Lung (tissue), 12 donors: ENCODE measurements around the gene CRACDL. TPM values are rescaled to one million over a fixed set of nuclear protein-coding genes. Genes with fewer than 3 reads are reported as not detected.
A peak's percentile ranks its signal among the peaks of the same experiment; 100 is the strongest.

Experiments
- ATAC-seq: fragments of 200-7000 bp; cut with Tn5 transposase; one replicate; pipeline ENCODE4 v1.9.1; 2020; ENCODE audit warnings: moderate number of reproducible peaks; ENCODE audit not compliant: insufficient read depth, low FRiP score
- DNase-seq, 3 donors: peaks; one replicate each; pipeline ENCODE4 v3.0.0-alpha.2; 2013 to 2017
- H3K27ac ChIP-seq, 2 donors: one replicate each; pipeline ENCODE4 v1.5.1; 2013; ENCODE audit warnings: mild to moderate bottlenecking in 2 of 2, moderate library complexity in 2 of 2, control low read depth in 1 of 2, inconsistent platforms in 1 of 2, low read depth in 1 of 2, low read length in 1 of 2
- H3K27me3 ChIP-seq, 3 donors: one replicate each; pipeline ENCODE4 v1.5.1; 2013; ENCODE audit warnings: low read length in 2 of 3; ENCODE audit not compliant: control insufficient read depth in 3 of 3, insufficient read depth in 3 of 3
- H3K36me3 ChIP-seq, 4 donors: one replicate each; pipeline ENCODE4 v1.5.1; 2013; ENCODE audit warnings: low read length in 4 of 4, mild to moderate bottlenecking in 1 of 4, moderate library complexity in 1 of 4; ENCODE audit not compliant: control insufficient read depth in 4 of 4, insufficient read depth in 4 of 4
- H3K4me1 ChIP-seq, 5 donors: one replicate each; pipeline ENCODE4 v1.5.1; 2013; ENCODE audit warnings: low read length in 5 of 5, mild to moderate bottlenecking in 2 of 5, moderate library complexity in 1 of 5; ENCODE audit not compliant: control insufficient read depth in 5 of 5, insufficient read depth in 5 of 5
- H3K4me3 ChIP-seq: one replicate; pipeline ENCODE4 v1.5.1; 2013; ENCODE audit warnings: mild to moderate bottlenecking, control low read depth, moderate library complexity
- H3K9ac ChIP-seq, 2 donors: one replicate each; pipeline ENCODE4 v1.5.1; 2013; ENCODE audit warnings: low read length in 2 of 2, control low read depth in 1 of 2; ENCODE audit not compliant: insufficient read depth in 1 of 2
- H3K9me3 ChIP-seq, 4 donors: one replicate each; pipeline ENCODE4 v1.5.1; 2013; ENCODE audit warnings: low read length in 3 of 4, mild to moderate bottlenecking in 1 of 4, moderate library complexity in 1 of 4; ENCODE audit not compliant: control insufficient read depth in 4 of 4, insufficient read depth in 3 of 4
- CTCF ChIP-seq: IDR thresholded peaks from 2 replicates; pipeline ENCODE4 v1.5.1; 2012; ENCODE audit warnings: mild to moderate bottlenecking; ENCODE audit errors: control extremely low read depth, extremely low read depth
- WGBS, 2 donors: extraction: QIAGEN DNeasy Blood & Tissue Kit; methylation state at CpG; one replicate each; pipeline ENCODE4 v1.1.7; 2013; 5-methylcytosine and 5-hydroxymethylcytosine counted together
- polyA plus RNA-seq, 2 donors: library from polyadenylated mRNA; stranded (reverse); fragments of 200-250 nt; gene quantifications; one replicate each; pipeline ENCODE4 v1.2.1, GENCODE V29; 2013
- total RNA-seq, 2 donors: library from RNA; depleted of rRNA in 1 of 2; stranded (reverse); fragments of >200 nt in 1 of 2; gene quantifications; one replicate each; pipeline ENCODE4 v1.2.1, GENCODE V29; 2014 to 2021
- donor health status: control.
- donor health status: control.
- donor health status: Bipolar disorder and iron deficiency.
- donor health status: healthy.
- donor health status: DM: yes; HTN: yes; CAD: no.

CRACDL gene
- total and polyA plus RNA-seq, 4 donors, result 8.9 to 28.3 (median 13.2) TPM

GRCh38 chr2:98796775-98797544, 139.1 kb downstream of the CRACDL start:
- peaks cover 0 to 17% (median 0%) of the 10 kb centered on the region in 5 donors for H3K4me1 ChIP-seq
- DNase-seq, result no peak
- TF ChIP-seq CTCF, result no peak
- H3K9ac ChIP-seq, result no peak overlapping the region
- H3K27me3 ChIP-seq, result no peaks in the 10 kb centered on the region
- H3K9me3 ChIP-seq, result no peaks in the 10 kb centered on the region
- H3K36me3 ChIP-seq, result peaks cover 0 to 7% (median 0%) of the 10 kb centered on the region in 4 donors
- WGBS, 2 donors, result 91 to 92% methylated on average over 19 of the region's 19 CpGs
- ATAC-seq, result no peak
- peak overlapping the region in 1 of 2 donors; percentile 12 for H3K27ac ChIP-seq
- H3K4me3 ChIP-seq, result no peak overlapping the region

- WGBS, 2 donors, result 44 to 59% methylated on average over 14 of the region's 14 CpGs
- Histone ChIP-seq H3K27me3 (no peaks in the 10 kb centered on the region), H3K9me3 (no peaks in the 10 kb centered on the region), H3K4me1 (peaks cover 0 to 14% (median 0%) of the 10 kb centered on the region in 5 donors), H3K9ac (no peak overlapping the region), H3K36me3 (peaks cover 0 to 7% (median 0%) of the 10 kb centered on the region in 4 donors), H3K4me3 (no peak overlapping the region), H3K27ac (peak overlapping the region in 1 of 2 donors; percentile 12)
- DNase-seq, result no peak
- no peak for TF ChIP-seq CTCF
- ATAC-seq, result no peak
Measured at GRCh38 chr2:98795891-98796676, 139.9 kb downstream of the CRACDL start.

GRCh38 chr2:98793897-98794830, 141.9 kb downstream of the CRACDL start:
- ATAC-seq (no peak), DNase-seq (no peak)
- Histone ChIP-seq H3K9ac (no peak overlapping the region), H3K4me1 (peaks cover 0 to 6% (median 0%) of the 10 kb centered on the region in 5 donors), H3K36me3 (peaks cover 0 to 7% (median 0%) of the 10 kb centered on the region in 4 donors), H3K27ac (peak overlapping the region in 1 of 2 donors; percentile 84), H3K4me3 (no peak overlapping the region), H3K27me3 (no peaks in the 10 kb centered on the region), H3K9me3 (no peaks in the 10 kb centered on the region)
- no peak for TF ChIP-seq CTCF
- 65 to 71% methylated on average over 11 of the region's 11 CpGs for WGBS, 2 donors
